K562 (cell line): Measurements from ENCODE around the gene COL15A1. TPM values are rescaled to one million over a fixed set of nuclear protein-coding genes. Genes with fewer than 3 reads are reported as not detected.

Experiments used
- ARID2 ChIP-seq: fragments of 450-650 bp; IDR thresholded peaks from 2 replicates; pipeline ENCODE4 v1.6.1; 2017; ENCODE audit warnings: antibody characterized with exemption, mild to moderate bottlenecking
- ASH1L ChIP-seq: fragments of 450-650 bp; IDR thresholded peaks from 2 replicates; pipeline ENCODE4 v1.6.1; 2018; ENCODE audit warnings: borderline replicate concordance, mild to moderate bottlenecking, low read depth; ENCODE audit not compliant: partially characterized antibody
- CREB3 ChIP-seq: fragments of 450-650 bp; conservative IDR thresholded peaks from 2 replicates; pipeline ENCODE4 v1.6.1; 2016; ENCODE audit warnings: missing genetic modification characterization, low read depth, mild to moderate bottlenecking, missing compliant biosample characterization, moderate library complexity
- IRF1 ChIP-seq: sonication (generic); formaldehyde crosslinking; IDR thresholded peaks from 2 replicates; pipeline ENCODE4 v1.8.0; 2022; ENCODE audit warnings: missing genetic modification reagents, mild to moderate bottlenecking, borderline replicate concordance
- KLF10 ChIP-seq: fragments of 250-450 bp; sonication (Bioruptor Pico); IDR thresholded peaks from 2 replicates; pipeline ENCODE4 v1.6.1; 2021; ENCODE audit warnings: matching md5 sums
- MLX ChIP-seq, 2 experiments: fragments of 450-650 bp in 1 of 2; sonication (generic) in 1 of 2; formaldehyde crosslinking; conservative IDR thresholded peaks; 2 replicates each; pipeline versions ENCODE4 v1.4.0 to v1.8.1; 2020 to 2022; ENCODE audit warnings: mild to moderate bottlenecking in 1 of 2, missing genetic modification reagents in 1 of 2
- MXI1 ChIP-seq: IDR thresholded peaks from 2 replicates; pipeline ENCODE4 v1.6.1; 2011; ENCODE audit warnings: low read depth, mild to moderate bottlenecking, improper control_type of control experiment, low read length
- NCOA1 ChIP-seq: fragments of 450-650 bp; IDR thresholded peaks from 2 replicates; pipeline ENCODE4 v1.6.1; 2016; ENCODE audit warnings: low read depth
- SAP30 ChIP-seq: fragments of 200-600 bp; sonication (generic); IDR thresholded peaks from 2 replicates; pipeline ENCODE4 v1.6.1; 2012; ENCODE audit warnings: borderline replicate concordance, low read depth, mild to moderate bottlenecking, moderate library complexity, low read length, control low read depth, inconsistent platforms; ENCODE audit not compliant: insufficient read depth, poor library complexity, severe bottlenecking
- SMAD4 ChIP-seq: fragments of 250-450 bp; sonication (Bioruptor Pico); conservative IDR thresholded peaks from 2 replicates; pipeline ENCODE4 v1.8.0; 2021; ENCODE audit warnings: inconsistent platforms, mild to moderate bottlenecking, moderate library complexity
- TCF3 ChIP-seq: sonication (generic); formaldehyde crosslinking; IDR thresholded peaks from 2 replicates; pipeline ENCODE4 v1.4.0; 2020; ENCODE audit warnings: mild to moderate bottlenecking, missing genetic modification reagents
- THRB ChIP-seq: fragments of 450-650 bp; formaldehyde crosslinking; conservative IDR thresholded peaks from 2 replicates; pipeline ENCODE4 v1.4.0; 2022; ENCODE audit warnings: mild to moderate bottlenecking, missing genetic modification characterization
- ZEB2 ChIP-seq: fragments of 450-650 bp; IDR thresholded peaks from 2 replicates; pipeline ENCODE4 v1.6.1; 2016
- ZNF174 ChIP-seq: fragments of 250-450 bp; sonication (Bioruptor Pico); IDR thresholded peaks from 2 replicates; pipeline ENCODE4 v1.4.0; 2020; ENCODE audit warnings: mild to moderate bottlenecking
- ZNF408 ChIP-seq: fragments of 250-450 bp; sonication (Bioruptor Pico); IDR thresholded peaks from 2 replicates; pipeline ENCODE4 v1.4.0; 2020; ENCODE audit warnings: low read depth, mild to moderate bottlenecking, moderate library complexity
- ZNF507 ChIP-seq: conservative IDR thresholded peaks from 2 replicates; pipeline ENCODE4 v1.6.1; 2017; ENCODE audit warnings: missing genetic modification characterization, missing compliant biosample characterization
- ZNF785 ChIP-seq: fragments of 250-450 bp; sonication (Bioruptor Pico); IDR thresholded peaks from 2 replicates; pipeline ENCODE4 v1.4.0; 2020; ENCODE audit warnings: mild to moderate bottlenecking
- polyA plus RNA-seq, 8 experiments: library from polyadenylated mRNA; depleted of rRNA in 4 of 8; stranded (reverse) in 5 of 8; unstranded in 3 of 8; fragments of >200 nt; fragmentation: Nextera tagmentation in 2 of 8; fragmentation: Illumina TruSeq in 1 of 8; extraction: Ambion mirVana in 2 of 8; extraction: Trizol in 1 of 8; gene quantifications; 2 replicates each; pipeline versions ENCODE4 v1.2.1 to v1.2.3, GENCODE V29; 2011 to 2014; ENCODE audit warnings: inconsistent platforms in 1 of 8, missing spikeins in 1 of 8
- total RNA-seq, 7 experiments: library from RNA; depleted of rRNA in 6 of 7; stranded (reverse); fragments of >200 nt in 6 of 7; fragmentation: Illumina TruSeq in 2 of 7; extraction: Trizol in 2 of 7; gene quantifications; 2 replicates each; pipeline versions ENCODE4 v1.2.1 to v1.2.3, GENCODE V29; 2011 to 2021; ENCODE audit warnings: low replicate concordance in 1 of 7
- TF ChIP-seq, protein P1 (sequence below): fragments of 250-450 bp; sonication (Bioruptor Pico); IDR thresholded peaks from 2 replicates; pipeline ENCODE4 v1.4.0; 2020; ENCODE audit warnings: mild to moderate bottlenecking, moderate library complexity, borderline replicate concordance
- TF ChIP-seq, protein P2 (sequence below): fragments of 250-450 bp; sonication (Bioruptor Pico); IDR thresholded peaks from 2 replicates; pipeline ENCODE4 v1.8.0; 2022; ENCODE audit warnings: moderate library complexity, mild to moderate bottlenecking, inconsistent platforms
- TF ChIP-seq, protein P3 (sequence below): sonication (generic); IDR thresholded peaks from 2 replicates; pipeline ENCODE4 v1.6.1; 2016

Gene COL15A1
- total and polyA plus RNA-seq, 9 of the 15 experiments (the other 6 are each of a cell fraction or from before 2014, with no cell fraction given), result 0.46 to 5.1 (median 2.6) TPM

- TF ChIP-seq SAP30 (no peak), ARID2 (no peak), NCOA1 (no peak), ZNF174 (CRISPR knock-in tag) (no peak), MLX (CRISPR knock-in tag; conservative IDR thresholded peaks at IDR 0.05) (no peak), ZNF408 (CRISPR knock-in tag) (no peak), KLF10 (CRISPR knock-in tag) (no peak), ZEB2 (no peak), ASH1L (no peak), IRF1 (no peak), THRB (CRISPR knock-in tag) (no peak), TCF3 (CRISPR knock-in tag) (no peak), SMAD4 (CRISPR knock-in tag) (peak; percentile 15; the same call in 1 of the 2 replicates), ZNF507 (tag) (no peak), CREB3 (tag) (peak; percentile 47; the same call in 1 of the 2 replicates), ZNF785 (CRISPR knock-in tag) (no peak), MXI1 (no peak)
- TF ChIP-seq, protein P1, sequence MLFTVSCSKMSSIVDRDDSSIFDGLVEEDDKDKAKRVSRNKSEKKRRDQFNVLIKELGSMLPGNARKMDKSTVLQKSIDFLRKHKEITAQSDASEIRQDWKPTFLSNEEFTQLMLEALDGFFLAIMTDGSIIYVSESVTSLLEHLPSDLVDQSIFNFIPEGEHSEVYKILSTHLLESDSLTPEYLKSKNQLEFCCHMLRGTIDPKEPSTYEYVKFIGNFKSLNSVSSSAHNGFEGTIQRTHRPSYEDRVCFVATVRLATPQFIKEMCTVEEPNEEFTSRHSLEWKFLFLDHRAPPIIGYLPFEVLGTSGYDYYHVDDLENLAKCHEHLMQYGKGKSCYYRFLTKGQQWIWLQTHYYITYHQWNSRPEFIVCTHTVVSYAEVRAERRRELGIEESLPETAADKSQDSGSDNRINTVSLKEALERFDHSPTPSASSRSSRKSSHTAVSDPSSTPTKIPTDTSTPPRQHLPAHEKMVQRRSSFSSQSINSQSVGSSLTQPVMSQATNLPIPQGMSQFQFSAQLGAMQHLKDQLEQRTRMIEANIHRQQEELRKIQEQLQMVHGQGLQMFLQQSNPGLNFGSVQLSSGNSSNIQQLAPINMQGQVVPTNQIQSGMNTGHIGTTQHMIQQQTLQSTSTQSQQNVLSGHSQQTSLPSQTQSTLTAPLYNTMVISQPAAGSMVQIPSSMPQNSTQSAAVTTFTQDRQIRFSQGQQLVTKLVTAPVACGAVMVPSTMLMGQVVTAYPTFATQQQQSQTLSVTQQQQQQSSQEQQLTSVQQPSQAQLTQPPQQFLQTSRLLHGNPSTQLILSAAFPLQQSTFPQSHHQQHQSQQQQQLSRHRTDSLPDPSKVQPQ (CRISPR knock-in tag), result no peak
- TF ChIP-seq, protein P2, sequence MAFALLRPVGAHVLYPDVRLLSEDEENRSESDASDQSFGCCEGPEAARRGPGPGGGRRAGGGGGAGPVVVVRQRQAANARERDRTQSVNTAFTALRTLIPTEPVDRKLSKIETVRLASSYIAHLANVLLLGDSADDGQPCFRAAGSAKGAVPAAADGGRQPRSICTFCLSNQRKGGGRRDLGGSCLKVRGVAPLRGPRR (CRISPR knock-in tag), result no peak
- TF ChIP-seq, protein P3, sequence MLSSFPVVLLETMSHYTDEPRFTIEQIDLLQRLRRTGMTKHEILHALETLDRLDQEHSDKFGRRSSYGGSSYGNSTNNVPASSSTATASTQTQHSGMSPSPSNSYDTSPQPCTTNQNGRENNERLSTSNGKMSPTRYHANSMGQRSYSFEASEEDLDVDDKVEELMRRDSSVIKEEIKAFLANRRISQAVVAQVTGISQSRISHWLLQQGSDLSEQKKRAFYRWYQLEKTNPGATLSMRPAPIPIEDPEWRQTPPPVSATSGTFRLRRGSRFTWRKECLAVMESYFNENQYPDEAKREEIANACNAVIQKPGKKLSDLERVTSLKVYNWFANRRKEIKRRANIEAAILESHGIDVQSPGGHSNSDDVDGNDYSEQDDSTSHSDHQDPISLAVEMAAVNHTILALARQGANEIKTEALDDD, result no peak
Observed at GRCh38 chr9:99072040-99072394, 128.3 kb downstream of the COL15A1 start (continued).
